GM12891 (cell line): ENCODE measurements around the gene COL4A1.

ENCODE experiments used
- DNase-seq: peaks from one replicate; pipeline ENCODE4 v3.0.0; 2011; ENCODE audit warnings: low spot score; ENCODE audit not compliant: insufficient read length
- FAIRE-seq: peaks from 2 replicates; lab custom pipeline; 2011; peaks lifted over from hg19 to GRCh38; lab: Jason Lieb, UNC
- PAX5 ChIP-seq: IDR thresholded peaks from 2 replicates; pipeline ENCODE4 v1.6.1; 2011; ENCODE audit warnings: low read length, moderate library complexity, mild to moderate bottlenecking; ENCODE audit not compliant: insufficient read depth, severe bottlenecking
- POLR2A ChIP-seq: IDR thresholded peaks from 2 replicates; pipeline ENCODE4 v1.6.1; 2011; ENCODE audit warnings: low read depth, low read length, control low read depth
- POLR2AphosphoS5 ChIP-seq: IDR thresholded peaks from 2 replicates; pipeline ENCODE4 v1.6.1; 2011; ENCODE audit warnings: low read depth, low read length, control low read depth
- POU2F2 ChIP-seq: IDR thresholded peaks from 2 replicates; pipeline ENCODE4 v1.6.1; 2011; ENCODE audit warnings: low read depth, mild to moderate bottlenecking, control low read depth, low read length, moderate library complexity
- SPI1 ChIP-seq: IDR thresholded peaks from 2 replicates; pipeline ENCODE4 v1.6.1; 2011; ENCODE audit warnings: low read depth, low read length, control low read depth
- TAF1 ChIP-seq: IDR thresholded peaks from 2 replicates; pipeline ENCODE4 v1.6.1; 2011; ENCODE audit warnings: low read depth, low read length, control low read depth

The COL4A1 gene

GRCh38 chr13:110126391-110126961, 180.5 kb downstream of the COL4A1 start:
- TF ChIP-seq POU2F2 = no peak
- TF ChIP-seq SPI1 = no peak
- no peak for TF ChIP-seq POLR2AphosphoS5
- no peak for TF ChIP-seq TAF1
- TF ChIP-seq POLR2A = no peak
- no peak for TF ChIP-seq PAX5
- DNase-seq (no peak), FAIRE-seq (no peak)

- FAIRE-seq (no peak), DNase-seq (no peak)
- TF ChIP-seq TAF1 = no peak
- TF ChIP-seq POU2F2 = no peak
- TF ChIP-seq SPI1 = no peak
- TF ChIP-seq PAX5 = no peak
- no peak for TF ChIP-seq POLR2AphosphoS5
- TF ChIP-seq POLR2A = no peak
Measured at GRCh38 chr13:110125613-110126272, 181.2 kb downstream of the COL4A1 start.

- TF ChIP-seq TAF1 (no peak), PAX5 (no peak), POU2F2 (no peak), POLR2AphosphoS5 (no peak), POLR2A (no peak), SPI1 (no peak)
- FAIRE-seq = no peak
- DNase-seq = no peak
Measured at GRCh38 chr13:110125157-110125556, 181.8 kb downstream of the COL4A1 start.

- TF ChIP-seq POLR2AphosphoS5 (no peak), SPI1 (no peak), POU2F2 (no peak), POLR2A (no peak), PAX5 (no peak)
- FAIRE-seq = no peak
Measured at GRCh38 chr13:110124201-110124940, 182.6 kb downstream of the COL4A1 start.

GRCh38 chr13:110123041-110123809, 183.7 kb downstream of the COL4A1 start:
- DNase-seq (no peak), FAIRE-seq (no peak)
- TF ChIP-seq TAF1 (no peak), POLR2AphosphoS5 (no peak), POU2F2 (no peak), POLR2A (no peak), PAX5 (no peak), SPI1 (no peak)

More at GRCh38 chr13:110124201-110124940, 182.6 kb downstream of the COL4A1 start:
- no peak for DNase-seq

GRCh38 chr13:110121422-110122083, 185.4 kb downstream of the COL4A1 start:
- FAIRE-seq = no peak
- DNase-seq = no peak
- TF ChIP-seq TAF1 (no peak), POU2F2 (no peak), PAX5 (no peak), POLR2A (no peak), POLR2AphosphoS5 (no peak), SPI1 (no peak)

- DNase-seq (no peak), FAIRE-seq (no peak)
- TF ChIP-seq TAF1 = no peak
Measured at GRCh38 chr13:110119935-110120905, 186.7 kb downstream of the COL4A1 start.

- FAIRE-seq (no peak), DNase-seq (no peak)
- TF ChIP-seq POLR2AphosphoS5 (no peak), PAX5 (no peak), POLR2A (no peak), TAF1 (no peak), SPI1 (no peak), POU2F2 (no peak)
Measured at GRCh38 chr13:110118106-110118505, 188.9 kb downstream of the COL4A1 start.
